Stimulated activated CD8-positive, alpha-beta memory T cell treated with anti-CD3 and anti-CD28 coated beads, Interleukin-7, amount 100 ng/mL, for 48 hours (primary cell): ENCODE results near the gene BBOF1.
"Not testable (repeated sequence)": the region's sequence is repeated elsewhere in the genome, so short reads cannot be mapped to it uniquely, and the experiment has no call there.

ENCODE experiments used
- DNase-seq, 2 donors: peaks; one replicate each; pipeline ENCODE4 v3.0.0-alpha.2; 2020; ENCODE audit warnings: low read depth in 1 of 2; ENCODE audit errors: extremely low read depth in 1 of 2

BBOF1 gene

GRCh38 chr14:74085047-74085637 is 66.0 kb downstream of the BBOF1 start:
- peak; percentile 8 to 29 for DNase-seq

- no peak for DNase-seq
Measured at GRCh38 chr14:74085828-74086227, 66.7 kb downstream of the BBOF1 start.

GRCh38 chr14:74089251-74090020 is 70.3 kb downstream of the BBOF1 start:
- DNase-seq = no peak

GRCh38 chr14:74105381-74105780 is 86.2 kb downstream of the BBOF1 start:
- DNase-seq = no peak

GRCh38 chr14:74109369-74109768 is 90.2 kb downstream of the BBOF1 start:
- DNase-seq = no peak

GRCh38 chr14:74111395-74112216 is 92.5 kb downstream of the BBOF1 start:
- DNase-seq = not testable (repeated sequence)
